ENCODE measurements around the gene LDHD. TPM values are rescaled to one million over a fixed set of nuclear protein-coding genes. Genes with fewer than 3 reads are reported as not detected.

The LDHD gene
- total and polyA plus RNA-seq, 2 of the 13 experiments (the other 11 are each of a cell fraction or from before 2014, with no cell fraction given): 9.1 to 9.8 TPM

DNA sequence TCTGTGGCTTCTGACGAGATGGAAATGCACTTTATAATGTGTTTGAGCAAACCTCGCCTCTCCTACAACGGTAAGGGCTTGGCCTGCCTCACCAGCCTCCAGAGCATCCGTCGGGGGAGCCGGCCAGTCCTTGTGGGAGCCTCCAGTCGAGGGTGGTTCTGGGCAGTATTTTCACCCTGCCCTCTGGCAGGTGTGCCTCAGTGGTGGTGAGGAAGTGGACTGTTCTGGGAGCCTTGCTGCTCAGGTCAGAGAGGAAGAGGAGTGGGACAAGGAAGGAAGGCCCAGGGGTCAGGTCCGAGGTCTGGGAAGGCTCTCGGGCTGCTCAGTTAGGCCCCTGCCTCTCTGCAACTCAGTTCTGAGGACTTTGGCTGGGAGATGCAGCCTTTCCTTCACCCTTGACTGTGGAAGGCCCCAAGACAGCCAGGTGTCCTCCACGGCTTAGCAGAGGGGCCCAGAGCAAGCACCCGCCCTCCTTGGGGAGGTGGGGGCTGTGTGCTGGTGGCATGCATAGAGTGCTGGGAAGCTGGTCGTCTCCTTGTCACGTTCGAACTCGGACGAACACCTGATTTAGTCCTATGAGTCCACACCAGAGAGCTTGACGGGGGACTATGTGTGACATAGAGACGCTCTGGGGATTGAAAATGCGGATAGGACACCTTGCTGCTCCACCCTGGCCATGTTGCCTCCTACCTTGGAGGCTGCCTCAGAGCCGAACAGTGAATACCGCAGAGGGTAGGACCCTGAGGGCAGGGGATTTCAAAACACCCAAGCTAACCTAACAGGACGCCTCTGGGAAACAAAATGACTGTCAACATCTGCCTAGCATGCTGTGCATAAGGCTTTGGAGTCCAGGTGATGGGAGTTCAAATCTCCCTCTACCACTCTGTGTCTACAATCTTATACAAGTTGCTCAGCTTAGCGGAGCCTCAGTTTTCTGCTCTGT lies 22.7 kb downstream of the LDHD start:
- no peak overlapping the region for H3K4me3 ChIP-seq (replicated peaks in 1 of 3; ENCODE audit: insufficient read depth in 1 of 3, low read depth in 2 of 3, low read length in 3 of 3)
- TF ChIP-seq HOXA7 (CRISPR knock-in tag; IDR thresholded peaks at IDR 0.05) (no peak), ZNF251 (CRISPR knock-in tag; IDR thresholded peaks at IDR 0.05) (no peak), ZNF7 (CRISPR knock-in tag; IDR thresholded peaks at IDR 0.05) (no peak), AGO1 (IDR thresholded peaks at IDR 0.05; ENCODE audit: low read depth, low read length, poor library complexity, severe bottlenecking) (no peak), ZSCAN20 (CRISPR knock-in tag; IDR thresholded peaks at IDR 0.05; ENCODE audit: borderline replicate concordance) (no peak), KDM5B (CRISPR knock-in tag; IDR thresholded peaks at IDR 0.05; ENCODE audit: borderline replicate concordance) (0 out of 2 replicates have a peak, but pooled peaks have one; percentile 13), ZNF570 (CRISPR knock-in tag; IDR thresholded peaks at IDR 0.05; ENCODE audit: borderline replicate concordance) (no peak), KLF13 (CRISPR knock-in tag; IDR thresholded peaks at IDR 0.05) (no peak)
- TF ChIP-seq, protein P1, sequence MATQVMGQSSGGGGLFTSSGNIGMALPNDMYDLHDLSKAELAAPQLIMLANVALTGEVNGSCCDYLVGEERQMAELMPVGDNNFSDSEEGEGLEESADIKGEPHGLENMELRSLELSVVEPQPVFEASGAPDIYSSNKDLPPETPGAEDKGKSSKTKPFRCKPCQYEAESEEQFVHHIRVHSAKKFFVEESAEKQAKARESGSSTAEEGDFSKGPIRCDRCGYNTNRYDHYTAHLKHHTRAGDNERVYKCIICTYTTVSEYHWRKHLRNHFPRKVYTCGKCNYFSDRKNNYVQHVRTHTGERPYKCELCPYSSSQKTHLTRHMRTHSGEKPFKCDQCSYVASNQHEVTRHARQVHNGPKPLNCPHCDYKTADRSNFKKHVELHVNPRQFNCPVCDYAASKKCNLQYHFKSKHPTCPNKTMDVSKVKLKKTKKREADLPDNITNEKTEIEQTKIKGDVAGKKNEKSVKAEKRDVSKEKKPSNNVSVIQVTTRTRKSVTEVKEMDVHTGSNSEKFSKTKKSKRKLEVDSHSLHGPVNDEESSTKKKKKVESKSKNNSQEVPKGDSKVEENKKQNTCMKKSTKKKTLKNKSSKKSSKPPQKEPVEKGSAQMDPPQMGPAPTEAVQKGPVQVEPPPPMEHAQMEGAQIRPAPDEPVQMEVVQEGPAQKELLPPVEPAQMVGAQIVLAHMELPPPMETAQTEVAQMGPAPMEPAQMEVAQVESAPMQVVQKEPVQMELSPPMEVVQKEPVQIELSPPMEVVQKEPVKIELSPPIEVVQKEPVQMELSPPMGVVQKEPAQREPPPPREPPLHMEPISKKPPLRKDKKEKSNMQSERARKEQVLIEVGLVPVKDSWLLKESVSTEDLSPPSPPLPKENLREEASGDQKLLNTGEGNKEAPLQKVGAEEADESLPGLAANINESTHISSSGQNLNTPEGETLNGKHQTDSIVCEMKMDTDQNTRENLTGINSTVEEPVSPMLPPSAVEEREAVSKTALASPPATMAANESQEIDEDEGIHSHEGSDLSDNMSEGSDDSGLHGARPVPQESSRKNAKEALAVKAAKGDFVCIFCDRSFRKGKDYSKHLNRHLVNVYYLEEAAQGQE (IDR thresholded peaks at IDR 0.05; ENCODE audit: borderline replicate concordance in 1 of 2, low read depth in 1 of 2, low read length in 2 of 2): no peak
- TF ChIP-seq, protein P2, sequence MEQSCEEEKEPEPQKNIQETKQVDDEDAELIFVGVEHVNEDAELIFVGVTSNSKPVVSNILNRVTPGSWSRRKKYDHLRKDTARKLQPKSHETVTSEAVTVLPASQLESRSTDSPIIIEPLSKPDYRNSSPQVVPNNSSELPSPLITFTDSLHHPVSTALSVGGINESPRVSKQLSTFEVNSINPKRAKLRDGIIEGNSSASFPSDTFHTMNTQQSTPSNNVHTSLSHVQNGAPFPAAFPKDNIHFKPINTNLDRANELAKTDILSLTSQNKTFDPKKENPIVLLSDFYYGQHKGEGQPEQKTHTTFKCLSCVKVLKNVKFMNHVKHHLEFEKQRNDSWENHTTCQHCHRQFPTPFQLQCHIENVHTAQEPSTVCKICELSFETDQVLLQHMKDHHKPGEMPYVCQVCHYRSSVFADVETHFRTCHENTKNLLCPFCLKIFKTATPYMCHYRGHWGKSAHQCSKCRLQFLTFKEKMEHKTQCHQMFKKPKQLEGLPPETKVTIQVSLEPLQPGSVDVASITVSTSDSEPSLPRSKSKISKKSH (CRISPR knock-in tag; IDR thresholded peaks at IDR 0.05; ENCODE audit: borderline replicate concordance): 0 out of 2 replicates have a peak, but pooled peaks have one; percentile 36
- ChIA-PET POLR2A (no interaction called here), CTCF (ENCODE audit: low intra/inter-chr PET ratio, low total read pairs) (no interaction called here)
- in situ Hi-C loops (cut with HindIII; ENCODE audit: extremely low pct_ligation_motif_present, low pct_unique_long_range_greater_than_20kb) (no loop called here), intact Hi-C loops (cut with micrococcal nuclease; ENCODE audit: unreplicated experiment) (no loop called here)
- H3K79me2 ChIP-seq (ENCODE audit: insufficient read depth, low read length): peaks cover 48% of the 10 kb centered on the region
- no TSS peak for BruUV-seq (replicated peaks)
- ATAC-seq: no peak
- DNase-seq (ENCODE audit: low spot score): no peak
- peaks cover 25 to 29% of the 10 kb centered on the region in 2 experiments for H3K36me3 ChIP-seq (replicated peaks in 1 of 2; ENCODE audit: control insufficient read depth in 1 of 2, insufficient read depth in 2 of 2, low read length in 2 of 2)
- H3K4me1 ChIP-seq (ENCODE audit: insufficient read depth, low read length): peaks cover 70% of the 10 kb centered on the region
- no peak overlapping the region for H3K4me2 ChIP-seq (ENCODE audit: low read depth, low read length)
- peaks cover 24% of the 10 kb centered on the region for H4K20me1 ChIP-seq (ENCODE audit: insufficient read depth, low read length)
- H3K9me3 ChIP-seq (ENCODE audit: low read length): no peaks in the 10 kb centered on the region
- H3K27ac ChIP-seq (ENCODE audit: extremely low read length, insufficient read depth, low read length): no peak overlapping the region
- WGBS (ENCODE audit: low lambda C conversion rate): 94% methylated on average over 21 of the region's 23 CpGs
- no peaks in the 10 kb centered on the region for H3K27me3 ChIP-seq (ENCODE audit: control insufficient read depth in 1 of 2, insufficient read depth in 2 of 2, low read length in 2 of 2)
- no peak for FAIRE-seq
- H2AFZ ChIP-seq (ENCODE audit: low read length): no peak overlapping the region
- no peak overlapping the region for H3K9ac ChIP-seq (ENCODE audit: insufficient read depth, low read depth, low read length)
